Lower leg skin (tissue), 4 donors: ENCODE measurements around the gene CHST12. TPM values are rescaled to one million over a fixed set of nuclear protein-coding genes. Genes with fewer than 3 reads are reported as not detected.
"Not testable (repeated sequence)": the region's sequence is repeated elsewhere in the genome, so short reads cannot be mapped to it uniquely, and the experiment has no call there.

Experiments used
- DNase-seq, 2 donors: peaks; one replicate each; pipeline ENCODE4 v3.0.0-alpha.2; 2019; ENCODE audit warnings: low spot score in 2 of 2
- H3K4me3 ChIP-seq: fragments of 200-600 bp; sonication (generic); 2 replicates; pipeline ENCODE4 v1.5.1; 2017; ENCODE audit warnings: mild to moderate bottlenecking, low read depth; ENCODE audit not compliant: poor library complexity, severe bottlenecking
- CTCF ChIP-seq, 3 donors: fragments of 450-650 bp; IDR thresholded peaks; one replicate each; pipeline ENCODE4 v1.5.1; 2016; ENCODE audit warnings: antibody characterized with exemption in 3 of 3, mild to moderate bottlenecking in 3 of 3, moderate library complexity in 2 of 3
- POLR2A ChIP-seq, 2 donors: fragments of 450-650 bp; IDR thresholded peaks; one replicate each; pipeline ENCODE4 v1.6.1; 2016 to 2017; ENCODE audit warnings: antibody characterized with exemption in 2 of 2, mild to moderate bottlenecking in 1 of 2, moderate library complexity in 1 of 2
- WGBS, 2 donors: methylation state at CpG; one replicate each; pipeline ENCODE4 v1.1.5; 2018; 5-methylcytosine and 5-hydroxymethylcytosine counted together
- intact Hi-C: fragments of 100-400 bp; cut with DNase I; formaldehyde crosslinking; loops from one replicate; pipeline ENCODE4 v1.15.0; 2023; ENCODE audit warnings: low total_unique reads
- total RNA-seq, 4 donors: library from RNA; depleted of rRNA; stranded (reverse); fragments of >200 nt; gene quantifications; one replicate each; pipeline ENCODE4 v1.1.0, GENCODE V29; 2016

The CHST12 gene
- total RNA-seq, 4 donors from 2014 or later: 23.7 to 34.3 (median 26.8) TPM

GRCh38 chr7:2411049-2411448 lies 7.6 kb downstream of the CHST12 start:
- TF ChIP-seq POLR2A (IDR thresholded peaks at IDR 0.05) (no peak), CTCF (IDR thresholded peaks at IDR 0.05) (no peak)
- 100% methylated on average over 1 of the region's 1 CpG for WGBS, 2 donors
- H3K4me3 ChIP-seq: no peak overlapping the region
- intact Hi-C loops: no loop called here
- DNase-seq: no peak

- intact Hi-C loops: no loop called here
Measured at GRCh38 chr7:2411815-2412586, 8.6 kb downstream of the CHST12 start.

GRCh38 chr7:2412587-2413201 lies 9.3 kb downstream of the CHST12 start:
- TF ChIP-seq POLR2A (IDR thresholded peaks at IDR 0.05) (no peak), CTCF (IDR thresholded peaks at IDR 0.05) (no peak)
- H3K4me3 ChIP-seq: no peak overlapping the region
- DNase-seq: no peak
- intact Hi-C loops: no loop called here
- 73 to 77% methylated on average over 3 of the region's 3 CpGs for WGBS, 2 donors

More at GRCh38 chr7:2411815-2412586, 8.6 kb downstream of the CHST12 start:
- H3K4me3 ChIP-seq: no peak overlapping the region
- DNase-seq: no peak
- TF ChIP-seq POLR2A (IDR thresholded peaks at IDR 0.05) (no peak), CTCF (IDR thresholded peaks at IDR 0.05) (no peak)
- WGBS, 2 donors: 54 to 55% methylated on average over 12 of the region's 12 CpGs

GRCh38 chr7:2416063-2416462 lies 12.7 kb downstream of the CHST12 start:
- WGBS, 2 donors: 64 to 78% methylated on average over 5 of the region's 5 CpGs
- DNase-seq: no peak
- no peak overlapping the region for H3K4me3 ChIP-seq
- intact Hi-C loops: no loop called here
- TF ChIP-seq POLR2A (IDR thresholded peaks at IDR 0.05): no peak
- TF ChIP-seq CTCF (IDR thresholded peaks at IDR 0.05): no peak

GRCh38 chr7:2416650-2417049 lies 13.2 kb downstream of the CHST12 start:
- intact Hi-C loops: no loop called here
- H3K4me3 ChIP-seq: no peak overlapping the region
- TF ChIP-seq POLR2A (IDR thresholded peaks at IDR 0.05) (no peak), CTCF (IDR thresholded peaks at IDR 0.05) (no peak)
- no peak for DNase-seq
- WGBS, 2 donors: 96 to 99% methylated on average over 6 of the region's 6 CpGs

- H3K4me3 ChIP-seq, DNase-seq, intact Hi-C loops: not testable (repeated sequence)
- WGBS, 2 donors: 91 to 99% methylated on average over 3 of the region's 3 CpGs
Measured at GRCh38 chr7:2417178-2417577, 13.8 kb downstream of the CHST12 start.
